Uterus (tissue), 2 donors: Measurements from ENCODE around the gene ACIN1.

Experiments
- CTCF ChIP-seq, 4 experiments: fragments of 200-600 bp in 2 of 4; fragments of 450-650 bp in 2 of 4; sonication (generic) in 2 of 4; IDR thresholded peaks; one replicate each; pipeline ENCODE4 v1.5.1; 2016 to 2019; ENCODE audit warnings: antibody characterized with exemption in 4 of 4, mild to moderate bottlenecking in 2 of 4, moderate library complexity in 1 of 4
- POLR2A ChIP-seq, 2 donors: fragments of 450-650 bp; IDR thresholded peaks; one replicate each; pipeline ENCODE4 v1.6.1; 2016; ENCODE audit warnings: antibody characterized with exemption in 2 of 2, mild to moderate bottlenecking in 1 of 2, moderate library complexity in 1 of 2

GRCh38 chr14:23034498-23035302 lies 60.2 kb downstream of the ACIN1 start, which contains the start of gene PSMB5:
- peak in 3 of 4 experiments; percentile 14 to 18 (median 14) for TF ChIP-seq CTCF (IDR thresholded peaks at IDR 0.05)
- TF ChIP-seq POLR2A (IDR thresholded peaks at IDR 0.05) = peak in 1 of 2 donors; percentile 31
